Naive B cell (primary cell): ENCODE measurements around the gene C5orf15. TPM values are rescaled to one million over a fixed set of nuclear protein-coding genes. Genes with fewer than 3 reads are reported as not detected.

Source experiments
- ATAC-seq, 2 donors: fragments of 150-1000 bp; cut with Tn5 transposase; 2 replicates each; pipeline ENCODE4 v1.10.0; 2021; ENCODE audit warnings: low read depth in 2 of 2, mild to moderate bottlenecking in 2 of 2, moderate library complexity in 2 of 2
- DNase-seq: peaks from one replicate; pipeline ENCODE4 v3.0.0; 2022
- H3K27ac Mint-ChIP-seq, 6 donors: one replicate each; pipeline ENCODE4 v1.8.0; 2020 to 2022; ENCODE audit warnings: mild to moderate bottlenecking in 6 of 6, mixed read lengths in 6 of 6, moderate library complexity in 5 of 6, inconsistent platforms in 2 of 6
- H3K27me3 Mint-ChIP-seq, 3 donors: one replicate each; pipeline ENCODE4 v1.8.0; 2021 to 2022; ENCODE audit warnings: mixed read lengths in 3 of 3, mild to moderate bottlenecking in 1 of 3
- H3K36me3 Mint-ChIP-seq, 2 donors: one replicate each; pipeline ENCODE4 v1.8.0; 2020 to 2022; ENCODE audit warnings: mixed read lengths in 2 of 2, inconsistent platforms in 1 of 2, mild to moderate bottlenecking in 1 of 2
- H3K4me1 Mint-ChIP-seq, 3 donors: one replicate each; pipeline ENCODE4 v1.8.0; 2020 to 2022; ENCODE audit warnings: mixed read lengths in 3 of 3, inconsistent platforms in 1 of 3, mild to moderate bottlenecking in 1 of 3, moderate library complexity in 1 of 3
- H3K4me3 Mint-ChIP-seq, 8 donors: one replicate each; pipeline ENCODE4 v1.8.0; 2020 to 2022; ENCODE audit warnings: mild to moderate bottlenecking in 8 of 8, mixed read lengths in 8 of 8, moderate library complexity in 8 of 8, inconsistent platforms in 2 of 8
- H3K9me3 Mint-ChIP-seq, 7 donors: one replicate each; pipeline ENCODE4 v1.8.0; 2020 to 2022; ENCODE audit warnings: mixed read lengths in 7 of 7, mild to moderate bottlenecking in 5 of 7, inconsistent platforms in 2 of 7, moderate library complexity in 1 of 7
- polyA plus RNA-seq, 6 donors: library from polyadenylated mRNA; unstranded; fragments of 300-500 nt; fragmentation: Illumina TruSeq; gene quantifications; one replicate each; pipeline ENCODE4 v1.2.3, GENCODE V29; 2021; ENCODE audit warnings: low read depth in 6 of 6

C5orf15 gene
- polyA plus RNA-seq, 6 donors from 2014 or later = 37.2 to 44.3 (median 41.2) TPM

DNA sequence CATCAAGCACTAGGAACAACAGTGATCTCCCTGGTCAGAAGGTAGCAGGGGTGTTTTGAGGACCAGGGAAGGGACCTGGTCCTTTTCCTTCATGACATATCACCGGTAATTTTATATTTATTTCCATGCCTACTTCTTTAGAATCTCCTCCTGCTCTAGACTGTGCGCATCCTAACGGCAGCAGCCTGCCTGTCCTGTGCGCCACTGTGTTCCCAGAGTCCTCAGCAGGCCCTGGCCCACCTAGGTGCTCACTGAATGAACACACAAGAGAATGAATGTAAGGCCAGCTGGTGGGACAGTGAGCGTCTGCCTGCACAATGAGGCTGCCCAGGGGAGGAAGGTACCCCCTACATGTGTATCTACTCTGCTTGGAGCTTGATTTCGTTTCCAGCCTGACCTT lies 51.5 kb downstream of the C5orf15 start:
- Mint-ChIP-seq H3K27me3 (no peaks in the 10 kb centered on the region), H3K36me3 (no peaks in the 10 kb centered on the region), H3K4me1 (peaks cover 31 to 54% (median 37%) of the 10 kb centered on the region in 3 donors), H3K4me3 (peak overlapping the region in 1 of 8 donors; percentile 2), H3K9me3 (no peaks in the 10 kb centered on the region), H3K27ac (peak overlapping the region in 2 of 6 donors; percentile 45 to 53)
- ATAC-seq = no peak
- DNase-seq = no peak

DNA sequence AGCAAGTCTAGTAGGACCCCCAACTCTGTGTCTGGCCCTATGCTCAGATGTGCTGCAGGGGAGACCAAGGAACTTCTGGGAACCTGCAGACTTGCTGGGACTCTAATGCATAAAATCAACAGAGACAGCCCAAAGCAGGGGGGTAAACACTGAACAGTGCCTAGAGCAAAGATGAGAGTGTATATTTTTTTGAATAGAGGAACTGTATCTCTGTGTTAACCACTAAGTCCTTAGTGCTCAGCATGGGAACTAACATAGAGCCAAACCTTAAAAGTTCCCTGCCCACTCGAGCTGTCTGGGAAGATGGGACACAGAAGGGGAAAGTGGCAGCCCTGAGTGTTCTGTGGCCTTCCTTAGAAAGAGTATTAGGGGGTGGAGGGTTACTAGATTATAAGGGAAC lies 51.9 kb downstream of the C5orf15 start:
- Mint-ChIP-seq H3K27ac (peak overlapping the region in 4 of 6 donors; percentile 36 to 72 (median 49)), H3K36me3 (no peaks in the 10 kb centered on the region), H3K9me3 (no peaks in the 10 kb centered on the region), H3K27me3 (no peaks in the 10 kb centered on the region), H3K4me3 (no peak overlapping the region), H3K4me1 (peaks cover 31 to 51% (median 36%) of the 10 kb centered on the region in 3 donors)
- ATAC-seq = peak; percentile 55 to 79
- no peak for DNase-seq

DNA sequence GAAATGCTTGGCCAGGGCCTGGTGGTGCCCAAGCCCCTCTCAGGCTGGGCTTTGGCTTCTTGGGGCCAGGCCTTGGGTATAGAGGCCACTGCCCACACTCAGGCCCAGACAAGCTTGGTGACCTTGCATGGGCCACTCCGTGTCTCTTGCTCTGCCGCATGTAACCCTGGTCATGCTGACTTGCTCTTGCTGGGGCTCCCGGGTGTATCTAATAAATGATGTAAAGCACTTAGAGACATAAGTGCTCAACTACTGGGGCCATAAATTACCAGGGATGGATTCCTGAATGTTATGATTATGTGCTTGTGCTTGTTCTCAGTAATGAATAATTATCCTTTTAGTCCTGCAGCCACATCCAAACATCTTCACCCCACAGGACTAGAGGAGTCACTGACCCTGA lies 54.0 kb downstream of the C5orf15 start:
- Mint-ChIP-seq H3K4me1 (peaks cover 15 to 38% (median 27%) of the 10 kb centered on the region in 3 donors), H3K27me3 (no peaks in the 10 kb centered on the region), H3K27ac (peak overlapping the region in 1 of 6 donors; percentile 60), H3K9me3 (no peaks in the 10 kb centered on the region), H3K4me3 (no peak overlapping the region), H3K36me3 (no peaks in the 10 kb centered on the region)
- DNase-seq = no peak
- no peak for ATAC-seq

DNA sequence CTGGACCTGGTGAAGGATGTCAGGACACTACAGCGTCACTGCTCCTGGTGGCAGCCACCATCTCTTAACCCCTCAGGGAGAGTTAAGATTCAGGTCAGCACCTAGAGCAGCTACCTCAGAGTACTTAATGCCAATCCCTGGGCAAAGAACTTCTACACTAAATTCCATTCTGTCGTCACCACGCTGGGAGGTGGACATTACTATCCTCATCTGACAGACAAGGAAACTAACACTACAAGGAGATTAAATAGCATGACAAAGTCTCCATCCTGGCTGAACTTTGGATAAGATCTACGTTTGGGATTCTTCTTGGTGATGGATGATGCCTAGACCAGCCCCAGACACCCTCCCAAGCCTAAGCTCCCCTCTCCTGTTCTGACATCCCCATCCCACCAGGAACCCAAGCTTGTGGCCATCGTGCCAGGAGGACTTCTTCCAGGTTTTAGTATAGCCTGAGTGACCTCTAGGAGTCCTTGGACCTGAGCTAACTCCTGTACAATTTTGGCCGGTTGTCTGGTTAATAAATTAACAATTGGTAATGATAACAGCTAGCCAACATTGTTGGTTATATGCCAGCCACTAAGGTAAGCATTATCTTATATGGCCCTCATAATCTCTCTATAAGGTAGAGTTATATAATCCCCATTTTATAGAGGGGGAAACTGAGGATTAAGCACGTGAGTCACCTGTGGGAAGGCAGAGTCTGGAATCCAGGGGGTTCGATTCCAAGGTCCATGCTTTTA lies 54.8 kb downstream of the C5orf15 start:
- no peaks in the 10 kb centered on the region for H3K36me3 Mint-ChIP-seq
- no peak overlapping the region for H3K4me3 Mint-ChIP-seq
- H3K27ac Mint-ChIP-seq = peak overlapping the region in 2 of 6 donors; percentile 76 to 81
- ATAC-seq (no peak), DNase-seq (no peak)
- peaks cover 20 to 38% (median 34%) of the 10 kb centered on the region in 3 donors for H3K4me1 Mint-ChIP-seq
- H3K9me3 Mint-ChIP-seq = no peaks in the 10 kb centered on the region
- no peaks in the 10 kb centered on the region for H3K27me3 Mint-ChIP-seq

DNA sequence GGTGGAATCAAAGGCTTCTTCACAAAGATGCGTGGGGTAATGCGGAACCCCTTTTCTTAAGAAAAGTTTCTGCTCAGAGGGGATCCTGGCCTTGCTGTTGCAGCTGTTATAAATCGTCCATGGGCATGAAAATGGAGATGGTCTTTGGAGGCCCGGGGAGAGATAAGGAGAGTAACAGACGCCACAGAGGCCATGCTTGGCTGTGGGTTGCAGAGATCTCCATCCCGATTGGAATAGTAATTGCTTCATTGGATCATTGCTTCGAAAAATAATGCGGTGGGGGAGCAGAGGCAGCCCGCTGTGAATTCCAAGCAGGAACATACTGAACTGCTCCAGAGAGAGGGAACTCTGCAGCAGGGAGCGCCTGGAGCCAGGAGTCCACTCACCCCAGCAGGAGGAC lies 55.5 kb downstream of the C5orf15 start:
- Mint-ChIP-seq H3K4me1 (peaks cover 20 to 39% (median 35%) of the 10 kb centered on the region in 3 donors), H3K9me3 (no peaks in the 10 kb centered on the region), H3K27ac (no peak overlapping the region), H3K27me3 (no peaks in the 10 kb centered on the region), H3K4me3 (no peak overlapping the region), H3K36me3 (no peaks in the 10 kb centered on the region)
- DNase-seq = no peak
- ATAC-seq = no peak

DNA sequence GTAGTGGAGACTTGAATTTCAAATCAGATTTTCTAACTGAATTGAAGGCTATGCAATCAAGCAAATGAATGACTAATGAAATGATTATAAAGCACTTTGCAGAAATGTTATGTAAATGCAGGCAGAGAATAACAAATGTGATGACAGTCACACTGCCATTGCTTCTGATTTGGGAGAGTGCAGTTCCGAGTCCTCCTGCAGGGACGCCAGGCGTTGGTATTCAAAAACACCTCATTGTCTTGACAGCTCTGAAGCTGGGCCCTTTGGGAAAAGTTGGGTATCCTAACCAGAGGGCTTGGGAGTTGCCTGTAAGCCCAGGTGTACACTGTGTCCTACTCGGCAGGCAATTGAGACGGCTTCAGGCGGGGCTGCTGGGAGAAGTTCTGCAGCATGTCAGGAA lies 57.9 kb downstream of the C5orf15 start:
- Mint-ChIP-seq H3K9me3 (no peaks in the 10 kb centered on the region), H3K4me3 (no peak overlapping the region), H3K27me3 (no peaks in the 10 kb centered on the region), H3K4me1 (peaks cover 10 to 28% (median 20%) of the 10 kb centered on the region in 3 donors), H3K36me3 (no peaks in the 10 kb centered on the region), H3K27ac (no peak overlapping the region)
- DNase-seq (no peak), ATAC-seq (no peak)

DNA sequence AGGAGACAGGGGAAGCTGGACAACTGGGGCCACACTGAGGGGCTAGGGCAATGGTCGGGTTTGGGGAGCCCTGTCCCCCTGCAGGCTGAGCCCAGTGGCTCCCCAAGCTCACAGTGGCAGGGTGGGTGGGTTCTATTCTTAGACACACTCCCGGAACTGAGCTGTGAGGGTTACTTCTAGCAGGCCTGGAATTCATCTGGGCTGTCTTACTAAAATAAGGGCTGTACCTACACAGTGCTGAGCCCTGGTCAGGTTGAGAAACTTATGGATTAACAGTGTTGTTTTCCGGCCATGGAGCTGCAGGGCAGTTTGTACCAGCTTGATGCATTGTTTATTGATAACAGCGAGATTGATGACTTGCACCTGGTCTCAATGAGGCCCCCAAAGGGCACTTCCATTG lies 58.8 kb downstream of the C5orf15 start:
- peak overlapping the region in 2 of 6 donors; percentile 19 to 47 for H3K27ac Mint-ChIP-seq
- peaks cover 10 to 32% (median 17%) of the 10 kb centered on the region in 3 donors for H3K4me1 Mint-ChIP-seq
- H3K27me3 Mint-ChIP-seq = no peaks in the 10 kb centered on the region
- no peak overlapping the region for H3K4me3 Mint-ChIP-seq
- DNase-seq = no peak
- no peaks in the 10 kb centered on the region for H3K36me3 Mint-ChIP-seq
- H3K9me3 Mint-ChIP-seq = no peaks in the 10 kb centered on the region
- ATAC-seq = no peak

DNA sequence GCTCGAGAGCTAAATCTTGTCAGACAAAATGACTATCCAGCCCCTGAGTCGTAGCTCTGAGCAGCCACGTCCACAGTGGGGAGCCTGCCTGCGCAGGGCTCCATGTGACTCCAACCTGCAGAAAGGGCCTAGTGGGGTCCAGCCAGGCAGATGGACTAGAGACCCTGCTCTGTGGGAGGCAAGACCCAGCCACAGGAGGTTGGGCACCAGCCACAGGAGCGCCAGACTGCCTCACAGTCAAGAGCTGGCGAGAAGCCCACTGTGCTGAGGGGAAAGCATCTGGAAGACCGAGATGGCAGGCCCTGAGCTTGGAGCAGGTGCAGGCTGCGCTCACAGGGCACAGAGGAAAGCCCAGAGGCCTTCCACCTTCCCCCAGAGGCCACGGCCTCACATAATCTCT lies 61.4 kb downstream of the C5orf15 start:
- Mint-ChIP-seq H3K27me3 (no peaks in the 10 kb centered on the region), H3K27ac (peak overlapping the region in 1 of 6 donors; percentile 67), H3K4me1 (peaks cover 14 to 32% (median 19%) of the 10 kb centered on the region in 3 donors), H3K36me3 (no peaks in the 10 kb centered on the region), H3K4me3 (no peak overlapping the region), H3K9me3 (no peaks in the 10 kb centered on the region)
- no peak for ATAC-seq
- no peak for DNase-seq

DNA sequence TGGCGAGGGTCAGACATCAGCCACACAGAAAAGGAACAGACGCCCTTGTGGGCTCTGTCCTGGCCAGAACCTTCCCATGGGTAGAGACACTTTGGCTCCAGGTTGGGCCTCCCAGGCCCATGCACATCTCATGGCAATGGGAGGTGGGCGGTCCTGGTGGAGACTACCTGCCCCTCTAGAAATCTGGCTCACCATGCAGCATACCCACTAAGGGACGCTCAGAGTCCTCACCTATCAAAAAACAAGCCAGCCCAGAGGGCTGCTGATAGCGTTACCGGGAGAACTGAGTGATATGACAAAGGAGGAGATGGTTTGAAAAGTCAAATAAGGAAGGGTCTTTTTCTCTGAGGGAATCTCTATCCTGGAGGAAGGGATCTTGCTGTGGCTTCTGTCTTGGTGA lies 62.1 kb downstream of the C5orf15 start:
- ATAC-seq (no peak), DNase-seq (no peak)
- peaks cover 14 to 32% (median 19%) of the 10 kb centered on the region in 3 donors for H3K4me1 Mint-ChIP-seq
- H3K4me3 Mint-ChIP-seq = peak overlapping the region in 1 of 8 donors; percentile 53
- H3K27me3 Mint-ChIP-seq = no peaks in the 10 kb centered on the region
- no peaks in the 10 kb centered on the region for H3K36me3 Mint-ChIP-seq
- H3K27ac Mint-ChIP-seq = peak overlapping the region in 2 of 6 donors; percentile 67 to 92
- no peaks in the 10 kb centered on the region for H3K9me3 Mint-ChIP-seq

Other genes with a start within 250 kb of the C5orf15 start
- gene VDAC1, start 36.4 kb upstream of the C5orf15 start, polyA plus RNA-seq = 10 to 100 TPM; 76.4 to 88.7 (median 79.2) TPM
- gene TCF7, start 146.1 kb upstream of the C5orf15 start, polyA plus RNA-seq = 1 to 10 TPM in 5 of 6 donors, under 1 TPM in 1; 0.34 to 3.7 (median 2.4) TPM
- gene SKP1, start 208.3 kb upstream of the C5orf15 start, polyA plus RNA-seq = 1,000 to 10,000 TPM; 1,058 to 1,567 (median 1,113) TPM